ENCODE data around the gene LRP1B.
"Not testable (repeated sequence)": the region's sequence is repeated elsewhere in the genome, so short reads cannot be mapped to it uniquely, and the experiment has no call there.

Gene LRP1B

DNA sequence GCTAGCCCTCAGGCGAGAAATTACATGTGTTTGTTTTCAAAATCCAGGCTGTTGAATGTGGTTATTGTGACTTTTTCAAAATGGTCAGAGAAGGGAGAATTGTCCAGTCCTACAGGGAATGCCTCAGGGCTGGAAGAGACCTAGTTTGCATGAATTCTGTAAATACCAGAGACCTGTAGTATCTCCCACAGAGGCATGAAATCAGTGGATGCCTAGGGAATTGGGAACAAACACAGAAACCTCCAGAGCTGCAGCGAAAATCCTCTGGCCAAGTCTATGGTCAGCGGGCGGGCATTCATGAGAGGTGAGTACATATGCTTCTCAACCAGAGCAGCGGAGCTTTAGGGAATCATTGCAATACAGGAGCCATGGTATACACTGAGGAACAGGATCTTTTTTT is 1754.1 kb downstream of the LRP1B start:
- no peak for DNase-seq

DNA sequence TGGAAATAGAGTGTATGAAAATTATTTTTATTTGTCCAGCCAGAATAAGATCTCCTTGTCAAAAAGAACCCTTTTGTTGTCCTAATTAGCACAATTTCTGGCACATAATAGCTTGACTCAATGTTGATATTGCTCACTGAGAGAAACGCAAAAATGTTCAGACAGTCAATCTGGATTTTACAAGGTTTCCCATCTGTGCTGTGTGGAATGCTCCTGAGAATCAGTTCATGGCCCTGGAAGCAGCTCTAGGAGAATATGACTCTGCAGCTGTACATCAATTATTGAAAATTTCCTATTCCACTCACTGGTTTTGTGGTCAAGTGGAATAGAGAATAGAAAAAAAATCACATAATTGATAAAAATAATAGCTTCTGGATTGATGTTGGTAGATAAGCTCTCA is 1767.7 kb downstream of the LRP1B start:
- no peak for DNase-seq

- DNase-seq: no peak
Observed at GRCh38 chr2:140362361-140362760, 1768.5 kb downstream of the LRP1B start.

DNA sequence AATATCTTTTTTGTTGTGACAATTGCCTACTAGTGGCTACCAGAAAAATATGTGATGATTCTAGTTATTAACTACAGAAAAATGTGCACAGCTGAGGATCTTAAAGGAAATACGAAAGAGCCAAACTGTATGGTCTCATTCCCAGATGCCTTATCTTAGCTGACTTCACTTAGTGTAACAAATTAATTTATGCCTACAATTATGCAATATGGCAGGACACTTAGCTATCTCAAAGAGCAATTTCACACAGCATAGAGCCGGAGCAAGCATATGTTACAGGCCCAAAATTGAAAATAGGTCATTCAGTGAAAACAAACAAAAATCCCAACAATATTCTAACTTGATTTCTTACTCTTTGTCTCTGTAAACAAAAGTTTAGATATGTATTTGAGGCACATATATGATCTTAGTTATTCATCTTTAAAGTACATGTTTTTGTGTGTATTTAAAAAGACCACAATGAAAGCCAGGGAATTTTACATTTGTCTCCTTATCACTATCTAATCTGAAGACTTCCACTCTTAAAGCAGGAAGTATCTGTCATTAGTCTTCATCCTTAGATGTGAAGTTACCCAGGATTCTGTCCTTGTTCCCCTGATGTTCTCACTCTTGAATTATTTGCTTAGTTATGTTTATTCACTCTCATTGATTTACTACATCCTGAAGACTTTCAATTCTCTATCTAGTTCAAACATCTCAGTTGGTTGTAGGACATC is 1771.6 kb downstream of the LRP1B start:
- DNase-seq: no peak

DNA sequence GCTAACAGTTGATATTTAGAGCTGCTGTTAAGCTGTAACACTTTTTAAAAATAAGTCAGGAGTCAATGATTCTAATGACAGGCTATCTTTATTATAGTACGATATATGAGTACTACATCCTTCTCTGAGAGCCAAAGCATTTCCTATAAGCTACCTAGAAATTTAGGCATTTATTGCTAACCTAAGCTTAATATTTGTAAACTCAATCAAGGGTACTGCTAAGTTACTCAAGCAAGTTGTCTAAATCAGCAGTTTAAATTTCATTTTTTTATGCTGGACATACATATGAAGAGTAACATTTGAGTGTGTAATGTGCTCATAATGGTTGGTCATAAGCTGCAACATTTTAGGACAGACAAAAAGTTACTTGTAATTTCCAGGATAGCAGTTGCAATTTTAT is 1774.1 kb downstream of the LRP1B start:
- DNase-seq: no peak

DNA sequence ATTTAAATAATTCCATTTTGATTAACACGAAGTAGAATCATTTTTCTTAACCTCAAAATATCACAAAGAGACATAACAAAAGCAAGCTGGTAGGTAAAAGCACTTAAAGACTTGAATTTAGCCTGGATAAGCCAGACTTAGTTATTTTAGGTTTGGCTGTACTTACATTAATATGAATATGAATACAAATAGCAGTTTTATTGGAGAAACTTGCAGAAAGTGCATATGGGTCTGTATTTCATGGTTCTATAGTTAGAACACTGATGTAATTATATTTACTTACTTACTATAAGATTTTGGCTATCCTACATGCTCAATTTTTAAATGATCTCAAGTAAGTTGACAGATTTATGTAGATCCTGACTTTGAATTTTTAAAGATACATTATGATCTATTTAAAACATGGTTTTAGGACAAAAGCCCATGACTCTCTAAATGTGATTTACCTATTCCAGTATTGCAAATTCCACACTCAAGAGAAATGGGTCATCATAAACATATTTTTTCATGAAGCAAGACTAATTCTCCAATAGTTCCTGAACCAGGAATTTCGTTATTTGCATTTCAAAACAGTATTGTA is 1775.2 kb downstream of the LRP1B start:
- no peak for DNase-seq

DNA sequence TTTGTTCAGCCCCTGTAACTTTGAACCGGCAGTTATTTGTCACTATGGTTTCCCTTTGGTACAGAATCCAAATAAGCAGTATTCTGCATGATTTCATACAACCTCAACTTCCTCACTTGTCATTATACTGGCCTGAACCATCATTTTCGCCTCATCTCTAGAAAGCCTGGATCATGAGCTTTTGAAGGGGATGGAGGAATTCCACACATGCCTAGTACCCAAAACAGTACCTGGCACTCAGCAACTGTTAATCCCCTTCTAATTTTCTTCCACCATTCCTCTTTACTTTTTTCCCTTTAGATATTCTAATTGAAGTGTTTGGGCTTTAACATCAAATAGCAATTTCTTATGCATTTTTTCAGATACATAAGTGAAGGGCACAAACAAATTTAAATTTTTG is 1776.3 kb downstream of the LRP1B start:
- no peak for DNase-seq

DNA sequence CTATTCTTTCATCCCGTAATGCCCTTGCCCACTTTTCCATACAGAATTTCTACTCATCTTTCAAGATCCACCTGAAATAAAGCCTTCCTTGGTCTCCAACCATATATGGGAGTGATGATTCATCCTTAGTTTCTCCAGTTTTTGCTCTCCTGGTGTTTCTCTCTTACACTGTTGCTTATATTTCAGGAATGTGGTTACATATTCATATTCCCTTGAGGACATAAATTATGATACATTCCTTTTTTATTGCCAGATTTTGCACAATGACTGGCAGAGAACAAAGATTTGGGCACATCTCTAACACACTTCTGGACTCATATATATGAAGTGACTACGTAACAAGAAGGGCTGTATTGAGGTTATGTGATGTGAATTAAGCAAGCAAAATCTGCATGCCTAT is 1777.3 kb downstream of the LRP1B start:
- DNase-seq: no peak

DNA sequence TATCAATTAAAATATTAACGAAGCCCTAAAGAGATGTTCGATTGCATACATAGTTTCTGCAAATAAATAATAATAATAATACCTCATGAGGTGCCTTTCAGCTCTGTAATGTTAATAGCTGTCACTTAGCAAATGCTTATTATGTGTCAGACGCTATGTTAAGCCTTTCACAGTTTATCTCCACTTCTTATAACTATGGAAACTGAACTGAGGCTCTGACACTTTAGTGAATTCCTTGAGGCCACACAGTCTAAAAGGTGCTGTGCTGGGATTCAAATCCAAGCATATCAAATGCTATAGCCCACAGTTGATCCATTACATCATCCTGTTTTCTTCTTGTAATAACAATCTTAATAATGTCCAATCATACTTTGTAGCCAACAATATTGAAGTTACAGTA is 1779.1 kb downstream of the LRP1B start:
- DNase-seq: no peak

- no peak for DNase-seq
Observed at GRCh38 chr2:140349695-140350094, 1781.1 kb downstream of the LRP1B start.

- DNase-seq: no peak
Observed at GRCh38 chr2:140348826-140349225, 1782.0 kb downstream of the LRP1B start.

- no peak for DNase-seq
Observed at GRCh38 chr2:140344838-140345237, 1786.0 kb downstream of the LRP1B start.

- not testable (repeated sequence) for DNase-seq
Observed at GRCh38 chr2:140344266-140344665, 1786.5 kb downstream of the LRP1B start.

- no peak for DNase-seq
Observed at GRCh38 chr2:140338795-140339194, 1792.0 kb downstream of the LRP1B start.

- DNase-seq: no peak
Observed at GRCh38 chr2:140337061-140337460, 1793.8 kb downstream of the LRP1B start.

DNA sequence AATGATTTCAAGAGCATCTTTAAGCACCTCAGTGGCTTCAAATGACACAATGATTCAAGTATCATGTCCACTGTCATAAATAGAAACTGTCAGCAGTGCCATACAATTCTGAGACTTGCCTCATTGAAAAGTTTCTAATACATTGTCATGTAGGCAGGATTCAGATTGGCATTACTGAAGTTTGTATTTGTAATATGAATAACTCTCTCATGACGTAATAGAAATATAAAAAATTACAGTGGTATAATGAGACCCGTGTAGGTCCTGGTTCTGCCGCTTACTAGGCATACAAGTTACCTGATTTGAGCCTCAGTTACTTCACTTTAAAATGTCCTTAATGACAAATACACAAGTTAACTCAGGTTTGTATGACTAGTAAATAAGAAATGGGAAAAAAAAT is 1814.5 kb downstream of the LRP1B start:
- DNase-seq: no peak

- DNase-seq: no peak
Observed at GRCh38 chr2:140311905-140312304, 1818.9 kb downstream of the LRP1B start.

- no peak for DNase-seq
Observed at GRCh38 chr2:140308706-140309105, 1822.1 kb downstream of the LRP1B start.

- DNase-seq: no peak
Observed at GRCh38 chr2:140307532-140307931, 1823.3 kb downstream of the LRP1B start.

DNA sequence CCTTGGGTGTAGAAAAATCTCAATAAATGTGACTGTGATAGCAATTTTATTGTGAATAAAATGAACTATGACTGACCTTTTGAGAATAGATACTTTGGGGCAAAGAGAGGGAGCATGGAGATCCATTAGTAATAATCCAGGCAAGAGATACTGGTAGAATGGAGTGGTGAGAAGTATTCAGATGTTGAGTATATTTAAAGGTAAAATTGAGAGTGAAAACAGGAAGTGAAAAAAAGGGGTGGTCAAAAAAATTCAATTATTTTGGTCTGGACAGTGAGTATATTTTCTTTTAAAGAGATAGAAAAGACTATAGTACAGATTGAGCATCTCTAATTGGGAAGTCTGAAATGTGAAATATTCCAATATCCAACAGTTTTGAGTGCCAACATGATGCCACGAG is 1835.0 kb downstream of the LRP1B start:
- DNase-seq: no peak

DNA sequence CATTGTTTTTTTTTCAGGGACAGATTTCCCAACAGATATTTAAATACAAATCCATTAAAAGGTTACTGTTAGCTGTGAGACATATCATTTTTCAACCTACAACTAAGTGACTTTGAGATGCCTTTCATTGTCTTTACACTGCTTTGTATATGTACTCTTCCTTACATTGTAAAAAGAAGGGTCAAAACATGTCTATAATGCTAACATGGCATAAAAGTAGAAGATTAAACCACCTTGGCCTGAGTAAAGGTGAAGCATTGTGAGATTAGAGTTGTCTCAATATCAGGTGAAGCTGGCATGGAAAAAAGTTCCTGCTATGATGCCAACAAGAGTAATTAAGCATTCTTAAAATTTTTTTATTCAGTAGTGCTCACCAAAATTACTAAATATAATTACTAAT is 1842.1 kb downstream of the LRP1B start:
- no peak for DNase-seq

GRCh38 chr2:140288213-140288612 is 1842.6 kb downstream of the LRP1B start:
- no peak for DNase-seq

- DNase-seq: no peak
Observed at GRCh38 chr2:140286377-140286776, 1844.4 kb downstream of the LRP1B start.

GRCh38 chr2:140277344-140277743 is 1853.5 kb downstream of the LRP1B start:
- DNase-seq: not testable (repeated sequence)

DNA sequence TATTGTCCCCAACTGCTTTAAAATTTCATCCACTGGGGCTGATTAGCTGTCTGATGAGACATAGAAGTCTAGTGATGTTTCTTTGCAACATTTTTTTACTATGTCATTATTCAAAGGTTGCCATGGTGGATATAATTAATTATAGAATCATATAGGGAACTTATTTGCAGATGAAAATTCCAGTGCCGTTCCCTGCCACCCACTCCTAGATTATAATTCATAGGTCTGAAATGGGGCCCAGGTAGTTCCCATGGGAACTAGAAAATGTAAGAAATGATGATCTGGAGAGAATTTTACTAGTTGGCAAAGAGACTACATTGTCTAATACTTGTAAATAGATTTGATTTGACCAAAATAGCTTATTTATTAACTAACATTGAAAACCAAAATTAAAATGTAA is 1854.2 kb downstream of the LRP1B start:
- no peak for DNase-seq
